22Rv1 (cell line): Measurements from ENCODE around the gene PSORS1C2.

Experiments used
- H3K27ac ChIP-seq: fragments of 450-650 bp; 2 replicates; pipeline ENCODE4 v1.5.1; 2017
- CTCF ChIP-seq: fragments of 450-650 bp; IDR thresholded peaks from 2 replicates; pipeline ENCODE4 v1.5.1; 2017; ENCODE audit warnings: mild to moderate bottlenecking
- ZFX ChIP-seq: fragments of 450-650 bp; IDR thresholded peaks from 2 replicates; pipeline ENCODE4 v1.6.1; 2017; ENCODE audit warnings: antibody characterized with exemption, borderline replicate concordance

Gene PSORS1C2

GRCh38 chr6:31107052-31107451 is 31.8 kb downstream of the PSORS1C2 start:
- no peak for TF ChIP-seq CTCF
- TF ChIP-seq ZFX = no peak
- H3K27ac ChIP-seq = no peak overlapping the region

- no peak overlapping the region for H3K27ac ChIP-seq
- TF ChIP-seq CTCF (no peak), ZFX (no peak)
These were observed 35.7 kb downstream of the PSORS1C2 start for GRCh38 chr6:31103136-31103535.

GRCh38 chr6:31098449-31098938 is 40.4 kb downstream of the PSORS1C2 start:
- TF ChIP-seq CTCF (no peak), ZFX (no peak)
- H3K27ac ChIP-seq = no peak overlapping the region

- TF ChIP-seq ZFX (no peak), CTCF (no peak)
- no peak overlapping the region for H3K27ac ChIP-seq
These were observed 42.2 kb downstream of the PSORS1C2 start for GRCh38 chr6:31096656-31097055.

- no peak overlapping the region for H3K27ac ChIP-seq
- TF ChIP-seq CTCF (no peak), ZFX (no peak)
These were observed 42.7 kb downstream of the PSORS1C2 start for GRCh38 chr6:31096215-31096614.

GRCh38 chr6:31094389-31094881 is 44.4 kb downstream of the PSORS1C2 start:
- H3K27ac ChIP-seq = no peak overlapping the region
- TF ChIP-seq CTCF (no peak), ZFX (no peak)

GRCh38 chr6:31092769-31093505 is 45.9 kb downstream of the PSORS1C2 start:
- no peak overlapping the region for H3K27ac ChIP-seq
- TF ChIP-seq CTCF (no peak), ZFX (no peak)
